Thoracic aorta (tissue), 2 donors: ENCODE data around the gene GIPC3. TPM values are rescaled to one million over a fixed set of nuclear protein-coding genes. Genes with fewer than 3 reads are reported as not detected.
"Not testable (repeated sequence)": the region's sequence is repeated elsewhere in the genome, so short reads cannot be mapped to it uniquely, and the experiment has no call there.

Experiments used
- ATAC-seq: fragments of 150-250 bp; one replicate; pipeline ENCODE4 v1.8.0; 2017; ENCODE audit warnings: low read depth; ENCODE audit not compliant: insufficient number of reproducible peaks, low FRiP score
- DNase-seq: peaks from one replicate; pipeline ENCODE4 v3.0.0-alpha.2; 2020; ENCODE audit warnings: low spot score
- H3K27ac ChIP-seq, 2 donors: fragments of 200-600 bp; sonication (generic); 1 replicate in 1 of 2; 2 replicates in 1 of 2; pipeline ENCODE4 v1.5.1; 2016; ENCODE audit warnings: mild to moderate bottlenecking in 2 of 2, moderate library complexity in 2 of 2
- H3K27me3 ChIP-seq: fragments of 200-600 bp; sonication (generic); replicated peaks from 2 replicates; pipeline ENCODE4 v1.6.0; 2016; ENCODE audit warnings: mild to moderate bottlenecking; ENCODE audit not compliant: insufficient read depth
- H3K36me3 ChIP-seq: fragments of 200-600 bp; sonication (generic); one replicate; pipeline ENCODE4 v1.5.1; 2016
- H3K4me1 ChIP-seq, 2 donors: fragments of 200-600 bp; sonication (generic); 1 replicate in 1 of 2; 2 replicates in 1 of 2; pipeline versions ENCODE4 v1.5.1 to v1.6.0; 2016; ENCODE audit warnings: low read depth in 2 of 2, mild to moderate bottlenecking in 1 of 2; ENCODE audit not compliant: control insufficient read depth in 1 of 2
- H3K4me3 ChIP-seq: fragments of 200-600 bp; sonication (generic); 2 replicates; pipeline ENCODE4 v1.5.1; 2016; ENCODE audit warnings: mild to moderate bottlenecking
- H3K9me3 ChIP-seq: fragments of 200-600 bp; sonication (generic); 2 replicates; pipeline ENCODE4 v1.5.1; 2016
- total RNA-seq, 2 donors: library from RNA; depleted of rRNA; stranded (reverse); fragments of >200 nt; gene quantifications; one replicate each; pipeline versions ENCODE4 v1.1.0 to v1.2.3, GENCODE V29; 2016
- TF ChIP-seq, protein P1 (sequence below): fragments of 200-600 bp; sonication (generic); IDR thresholded peaks from one replicate; pipeline ENCODE4 v1.5.1; 2019; ENCODE audit warnings: antibody characterized with exemption

The GIPC3 gene
- total RNA-seq, 2 donors from 2014 or later, result 1.1 to 1.6 TPM

DNA sequence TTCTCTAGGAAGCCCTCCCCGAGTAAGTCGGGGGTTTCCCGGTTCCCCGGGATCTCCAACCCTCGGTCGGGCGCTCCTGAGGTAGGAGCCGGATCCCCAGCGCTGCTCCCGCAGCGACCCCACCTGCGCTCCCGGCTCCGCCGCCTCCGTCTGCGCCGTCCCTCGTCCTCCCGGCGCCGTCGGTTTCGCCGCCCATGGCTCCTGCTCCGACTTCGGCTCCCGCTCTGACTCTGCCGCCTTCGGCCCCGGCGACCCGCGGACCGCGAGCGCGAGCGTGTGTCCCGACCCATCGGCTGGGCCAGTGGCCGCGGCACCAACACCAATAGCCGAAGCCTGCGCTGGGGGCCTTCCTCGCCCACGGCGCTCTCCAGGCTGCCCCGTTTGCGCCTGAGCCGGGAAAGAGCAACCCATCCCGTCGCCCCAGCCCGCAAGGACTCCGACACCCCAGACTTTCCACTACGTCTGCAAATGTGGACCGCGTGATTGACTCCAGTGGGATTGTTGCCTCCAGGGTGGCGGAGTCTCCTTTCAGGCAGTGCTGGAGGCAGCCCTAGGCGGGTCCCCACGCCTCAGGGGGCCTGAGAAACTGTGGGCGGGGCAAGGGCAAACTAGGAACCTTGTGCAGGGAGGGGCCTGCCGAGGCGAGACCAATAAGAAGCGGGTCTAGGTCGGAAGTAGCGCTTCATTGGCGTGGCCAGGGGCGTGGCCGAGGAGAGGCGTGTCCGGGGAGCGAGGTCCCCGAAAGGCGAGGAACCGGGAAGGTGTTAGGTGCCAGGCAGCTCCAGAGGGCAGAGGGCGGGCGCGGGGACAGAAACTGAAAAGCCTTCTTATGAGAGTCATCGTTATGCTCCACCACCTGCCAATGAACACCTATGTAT is 41.4 kb downstream of the GIPC3 start, which contains the start of gene CACTIN:
Gene CACTIN, minus strand, starts transcription at position 318 of the 878 bp plus-strand sequence. Its CDS starts 28 bp downstream, at position 290.
- no peaks in the 10 kb centered on the region for H3K9me3 ChIP-seq
- H3K4me1 ChIP-seq, result peaks cover 12 to 31% of the 10 kb centered on the region in 2 donors
- H3K27me3 ChIP-seq, result no peaks in the 10 kb centered on the region
- peak within 1 kb of the TSS; percentile 86 for H3K4me3 ChIP-seq
- peak; percentile 98 for DNase-seq
- peak; percentile 95 for ATAC-seq
- TF ChIP-seq, protein P1, sequence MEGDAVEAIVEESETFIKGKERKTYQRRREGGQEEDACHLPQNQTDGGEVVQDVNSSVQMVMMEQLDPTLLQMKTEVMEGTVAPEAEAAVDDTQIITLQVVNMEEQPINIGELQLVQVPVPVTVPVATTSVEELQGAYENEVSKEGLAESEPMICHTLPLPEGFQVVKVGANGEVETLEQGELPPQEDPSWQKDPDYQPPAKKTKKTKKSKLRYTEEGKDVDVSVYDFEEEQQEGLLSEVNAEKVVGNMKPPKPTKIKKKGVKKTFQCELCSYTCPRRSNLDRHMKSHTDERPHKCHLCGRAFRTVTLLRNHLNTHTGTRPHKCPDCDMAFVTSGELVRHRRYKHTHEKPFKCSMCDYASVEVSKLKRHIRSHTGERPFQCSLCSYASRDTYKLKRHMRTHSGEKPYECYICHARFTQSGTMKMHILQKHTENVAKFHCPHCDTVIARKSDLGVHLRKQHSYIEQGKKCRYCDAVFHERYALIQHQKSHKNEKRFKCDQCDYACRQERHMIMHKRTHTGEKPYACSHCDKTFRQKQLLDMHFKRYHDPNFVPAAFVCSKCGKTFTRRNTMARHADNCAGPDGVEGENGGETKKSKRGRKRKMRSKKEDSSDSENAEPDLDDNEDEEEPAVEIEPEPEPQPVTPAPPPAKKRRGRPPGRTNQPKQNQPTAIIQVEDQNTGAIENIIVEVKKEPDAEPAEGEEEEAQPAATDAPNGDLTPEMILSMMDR, result no peak
- H3K27ac ChIP-seq, result peak within 1 kb of the TSS; percentile 84 to 92
- H3K36me3 ChIP-seq, result peaks cover 10% of the 10 kb centered on the region

DNA sequence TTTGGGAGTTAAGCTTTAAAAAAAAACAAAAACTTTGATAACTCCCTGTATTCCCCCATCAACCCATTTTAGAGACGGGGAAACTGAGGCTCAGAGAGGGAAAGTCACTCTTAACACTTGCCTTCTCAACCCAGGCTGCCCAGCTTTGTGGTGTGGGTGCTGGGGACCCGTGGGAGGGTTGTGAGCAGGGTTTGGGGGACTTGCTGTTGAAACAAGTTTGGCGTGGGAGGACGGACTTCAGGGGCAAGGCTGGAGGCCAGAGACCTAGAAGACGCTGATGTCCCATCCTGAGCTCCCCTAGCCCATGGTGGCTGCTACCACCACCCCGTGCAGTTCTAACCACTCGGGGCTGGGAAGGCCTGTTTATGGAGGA is 42.1 kb downstream of the GIPC3 start:
- peaks cover 12 to 31% of the 10 kb centered on the region in 2 donors for H3K4me1 ChIP-seq
- H3K4me3 ChIP-seq, result peak overlapping the region; percentile 86
- H3K9me3 ChIP-seq, result no peaks in the 10 kb centered on the region
- DNase-seq (no peak), ATAC-seq (no peak)
- H3K27ac ChIP-seq, result peak overlapping the region; percentile 84 to 92
- peaks cover 14% of the 10 kb centered on the region for H3K36me3 ChIP-seq
- TF ChIP-seq, protein P1, result no peak
- H3K27me3 ChIP-seq, result no peaks in the 10 kb centered on the region

DNA sequence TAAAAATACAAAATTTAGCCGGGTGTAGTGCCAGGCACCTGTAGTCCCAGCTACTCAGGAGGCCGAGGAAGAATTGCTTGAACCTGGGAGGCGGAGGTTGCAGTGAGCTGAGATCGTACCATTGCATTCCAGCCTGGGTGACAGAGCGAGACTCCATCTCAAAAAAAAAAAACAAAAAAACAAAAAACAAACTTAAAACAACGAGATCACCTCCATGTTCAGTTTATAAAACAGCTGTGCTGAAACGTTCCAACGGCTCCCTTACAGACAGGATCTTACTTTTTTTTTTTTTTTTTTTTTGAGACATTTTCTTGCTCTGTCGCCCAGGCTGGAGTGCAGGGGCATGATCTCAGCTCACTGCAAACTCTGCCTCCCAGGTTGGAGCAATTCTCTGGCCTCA is 43.5 kb downstream of the GIPC3 start:
- H3K27me3 ChIP-seq, H3K27ac ChIP-seq, H3K4me3 ChIP-seq, ATAC-seq, H3K9me3 ChIP-seq, DNase-seq: not testable (repeated sequence)
- peaks cover 12 to 31% of the 10 kb centered on the region in 2 donors for H3K4me1 ChIP-seq
- H3K36me3 ChIP-seq, result peaks cover 20% of the 10 kb centered on the region

DNA sequence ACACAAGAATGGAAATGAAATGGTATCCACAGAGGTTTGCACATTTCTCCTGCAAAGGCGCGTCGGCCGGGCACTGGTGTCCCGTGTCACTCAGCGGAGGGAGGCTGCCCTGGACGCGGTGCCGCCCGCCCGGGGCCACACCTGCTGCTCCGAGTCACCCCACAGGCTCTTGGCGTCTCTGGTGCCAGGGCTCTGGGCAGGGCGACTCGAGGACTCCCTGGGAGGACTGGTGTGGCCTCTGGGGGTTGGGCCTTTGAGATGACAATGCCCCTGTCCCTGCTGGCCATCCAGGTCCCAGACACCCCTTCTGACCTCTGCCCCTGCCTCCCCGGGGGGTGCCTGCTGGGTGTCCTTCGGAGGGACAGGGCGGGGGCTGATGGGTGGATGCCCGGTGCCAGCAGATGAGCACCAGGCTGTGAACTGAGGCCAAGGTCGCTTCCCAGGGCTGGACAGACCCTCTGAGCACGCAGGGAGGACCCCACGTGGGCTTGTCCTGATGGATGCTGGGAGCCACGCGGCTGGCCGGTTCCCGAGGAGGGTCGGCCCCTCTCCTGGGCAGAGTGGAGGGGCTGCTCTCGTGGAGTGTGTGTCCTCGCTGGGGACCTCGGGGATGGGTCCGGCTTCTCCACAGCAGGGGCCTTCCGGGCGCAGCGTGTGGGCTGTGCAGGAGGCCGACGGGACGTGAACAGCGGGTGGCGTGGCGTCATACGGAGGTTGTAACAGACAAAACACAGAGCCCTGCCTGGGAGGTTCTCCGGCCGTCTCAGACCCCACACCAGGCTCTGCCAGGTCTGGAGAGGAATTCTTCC is 46.0 kb downstream of the GIPC3 start:
- no peak overlapping the region for H3K27ac ChIP-seq
- peaks cover 0 to 6% of the 10 kb centered on the region in 2 donors for H3K4me1 ChIP-seq
- H3K9me3 ChIP-seq, result no peaks in the 10 kb centered on the region
- TF ChIP-seq, protein P1, result no peak
- DNase-seq, result no peak
- no peaks in the 10 kb centered on the region for H3K27me3 ChIP-seq
- no peak overlapping the region for H3K4me3 ChIP-seq
- peaks cover 22% of the 10 kb centered on the region for H3K36me3 ChIP-seq
- no peak for ATAC-seq

DNA sequence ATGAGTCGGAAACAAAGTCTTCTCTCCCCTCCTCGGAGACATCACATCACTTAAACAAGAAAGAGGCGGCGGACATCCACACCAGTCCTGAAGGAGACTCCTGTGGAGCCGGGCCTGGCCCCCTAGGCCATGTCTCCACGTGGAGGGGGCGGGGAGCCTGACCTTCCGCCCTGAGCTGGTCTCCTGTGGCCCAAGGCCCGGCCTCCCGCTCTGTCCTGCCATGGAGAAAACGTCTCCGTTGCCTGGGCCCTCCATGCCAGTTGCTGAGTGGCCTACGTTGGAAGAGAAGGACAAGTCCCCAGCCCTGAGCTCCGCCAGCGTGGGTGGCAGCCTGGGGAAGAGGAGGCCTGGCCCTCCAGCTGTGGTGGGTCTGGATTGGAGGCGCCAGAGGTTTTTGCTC is 46.8 kb downstream of the GIPC3 start:
- Histone ChIP-seq H3K27me3 (no peaks in the 10 kb centered on the region), H3K27ac (no peak overlapping the region), H3K4me1 (peaks cover 0 to 5% of the 10 kb centered on the region in 2 donors), H3K4me3 (no peak overlapping the region), H3K36me3 (peaks cover 30% of the 10 kb centered on the region), H3K9me3 (no peaks in the 10 kb centered on the region)
- TF ChIP-seq, protein P1, result no peak
- ATAC-seq, result no peak
- no peak for DNase-seq
